ENCODE measurements around the gene TTLL13.
A peak's percentile ranks its signal among the peaks of the same experiment; 100 is the strongest.

Gene TTLL13

GRCh38 chr15:90221246-90221900 lies 28.0 kb upstream of the TTLL13 start:
- Histone ChIP-seq H2AFZ (ENCODE audit: low read length) (no peak overlapping the region), H4K20me1 (ENCODE audit: insufficient read depth, low read length) (no peaks in the 10 kb centered on the region), H3K9me2 (ENCODE audit: low read depth, low read length) (no peaks in the 10 kb centered on the region), H3K9me3 (ENCODE audit: low read length) (no peaks in the 10 kb centered on the region), H3K9ac (ENCODE audit: low read length) (no peak overlapping the region), H3K4me1 (ENCODE audit: insufficient read depth, low read length, severe bottlenecking) (peaks cover 18% of the 10 kb centered on the region), H3F3A (ENCODE audit: insufficient read depth, low read length) (no peaks in the 10 kb centered on the region), H3K36me3 (ENCODE audit: insufficient read depth, low read length) (peaks cover 55% of the 10 kb centered on the region), H3K79me2 (ENCODE audit: insufficient read depth, low read length) (no peaks in the 10 kb centered on the region), H3K27me3 (ENCODE audit: insufficient read depth, low read length) (no peaks in the 10 kb centered on the region), H3K4me3 (ENCODE audit: low read depth, low read length, poor library complexity, severe bottlenecking) (no peak overlapping the region), H3K27ac (ENCODE audit: low read depth, low read length, poor library complexity, severe bottlenecking) (no peak overlapping the region), H3K4me2 (ENCODE audit: low read length) (no peak overlapping the region)
- TF ChIP-seq EZH2 (IDR thresholded peaks at IDR 0.05; ENCODE audit: borderline replicate concordance, low read length): no peak
- TF ChIP-seq CTCF (IDR thresholded peaks at IDR 0.05; ENCODE audit: low read length): peak; percentile 79

GRCh38 chr15:90222547-90222946 lies 26.8 kb upstream of the TTLL13 start:
- Histone ChIP-seq H3K27me3 (ENCODE audit: insufficient read depth, low read length) (no peaks in the 10 kb centered on the region), H3K9me2 (ENCODE audit: low read depth, low read length) (no peaks in the 10 kb centered on the region), H3K4me3 (ENCODE audit: low read depth, low read length, poor library complexity, severe bottlenecking) (no peak overlapping the region), H3K79me2 (ENCODE audit: insufficient read depth, low read length) (no peaks in the 10 kb centered on the region), H3K4me2 (ENCODE audit: low read length) (no peak overlapping the region), H3K36me3 (ENCODE audit: insufficient read depth, low read length) (peaks cover 58% of the 10 kb centered on the region), H2AFZ (ENCODE audit: low read length) (no peak overlapping the region), H3K4me1 (ENCODE audit: insufficient read depth, low read length, severe bottlenecking) (peaks cover 7% of the 10 kb centered on the region), H3K9ac (ENCODE audit: low read length) (no peak overlapping the region), H3K27ac (ENCODE audit: low read depth, low read length, poor library complexity, severe bottlenecking) (no peak overlapping the region), H3F3A (ENCODE audit: insufficient read depth, low read length) (no peaks in the 10 kb centered on the region), H3K9me3 (ENCODE audit: low read length) (no peaks in the 10 kb centered on the region), H4K20me1 (ENCODE audit: insufficient read depth, low read length) (no peaks in the 10 kb centered on the region)
- TF ChIP-seq EZH2 (IDR thresholded peaks at IDR 0.05; ENCODE audit: borderline replicate concordance, low read length) (no peak), CTCF (IDR thresholded peaks at IDR 0.05; ENCODE audit: low read length) (no peak)

GRCh38 chr15:90223441-90224165 lies 25.8 kb upstream of the TTLL13 start:
- Histone ChIP-seq H3K4me1 (ENCODE audit: insufficient read depth, low read length, severe bottlenecking) (peaks cover 7% of the 10 kb centered on the region), H3K27me3 (ENCODE audit: insufficient read depth, low read length) (no peaks in the 10 kb centered on the region), H3K27ac (ENCODE audit: low read depth, low read length, poor library complexity, severe bottlenecking) (no peak overlapping the region), H3F3A (ENCODE audit: insufficient read depth, low read length) (no peaks in the 10 kb centered on the region), H3K79me2 (ENCODE audit: insufficient read depth, low read length) (no peaks in the 10 kb centered on the region), H3K9me2 (ENCODE audit: low read depth, low read length) (no peaks in the 10 kb centered on the region), H4K20me1 (ENCODE audit: insufficient read depth, low read length) (no peaks in the 10 kb centered on the region), H3K4me2 (ENCODE audit: low read length) (no peak overlapping the region), H3K36me3 (ENCODE audit: insufficient read depth, low read length) (peaks cover 66% of the 10 kb centered on the region), H2AFZ (ENCODE audit: low read length) (no peak overlapping the region), H3K4me3 (ENCODE audit: low read depth, low read length, poor library complexity, severe bottlenecking) (no peak overlapping the region), H3K9ac (ENCODE audit: low read length) (no peak overlapping the region), H3K9me3 (ENCODE audit: low read length) (no peaks in the 10 kb centered on the region)
- TF ChIP-seq EZH2 (IDR thresholded peaks at IDR 0.05; ENCODE audit: borderline replicate concordance, low read length): no peak
- no peak for TF ChIP-seq CTCF (IDR thresholded peaks at IDR 0.05; ENCODE audit: low read length)
